GM20000 (cell line): Measurements from ENCODE around the gene CASKIN2.

Experiments
- DNase-seq: peaks from one replicate; pipeline ENCODE4 v3.0.0; 2012; ENCODE audit warnings: low spot score
- TF ChIP-seq, protein P1 (sequence below): IDR thresholded peaks from 2 replicates; pipeline ENCODE4 v1.5.1; 2012; ENCODE audit warnings: mild to moderate bottlenecking, control low read depth; ENCODE audit errors: extremely low read depth, missing control alignments

Gene CASKIN2

DNA sequence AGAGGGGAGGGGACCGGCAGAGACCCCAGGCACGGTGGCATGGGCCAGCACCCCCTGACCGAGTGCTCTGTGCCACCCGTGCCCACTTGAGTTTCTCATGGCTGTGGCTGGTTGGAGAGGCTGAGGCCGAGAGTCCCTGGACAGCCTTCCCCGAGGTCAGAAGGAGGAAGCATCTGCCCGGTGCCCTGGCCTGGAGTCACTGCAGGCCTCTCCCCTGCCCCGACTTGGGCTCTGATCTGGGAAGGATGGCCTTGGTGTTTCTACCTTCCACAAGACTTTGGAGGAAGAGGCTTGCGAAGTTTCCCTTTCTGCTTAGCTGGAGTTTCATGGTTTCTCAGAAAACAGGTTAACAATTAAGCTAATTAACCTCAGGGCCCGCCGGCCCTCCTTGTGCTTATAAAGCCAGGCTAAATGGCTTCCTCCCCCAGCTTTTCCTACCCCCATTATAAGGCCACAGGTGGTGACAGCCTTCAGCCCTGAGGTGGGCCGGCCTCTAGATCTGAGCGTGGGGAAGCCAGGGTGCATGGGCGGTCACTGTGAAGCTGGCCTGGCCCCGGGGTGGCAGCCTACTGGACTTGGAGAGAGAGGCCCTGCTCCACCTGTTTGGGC lies 27.5 kb upstream of the CASKIN2 start:
- DNase-seq = no peak
- TF ChIP-seq, protein P1, sequence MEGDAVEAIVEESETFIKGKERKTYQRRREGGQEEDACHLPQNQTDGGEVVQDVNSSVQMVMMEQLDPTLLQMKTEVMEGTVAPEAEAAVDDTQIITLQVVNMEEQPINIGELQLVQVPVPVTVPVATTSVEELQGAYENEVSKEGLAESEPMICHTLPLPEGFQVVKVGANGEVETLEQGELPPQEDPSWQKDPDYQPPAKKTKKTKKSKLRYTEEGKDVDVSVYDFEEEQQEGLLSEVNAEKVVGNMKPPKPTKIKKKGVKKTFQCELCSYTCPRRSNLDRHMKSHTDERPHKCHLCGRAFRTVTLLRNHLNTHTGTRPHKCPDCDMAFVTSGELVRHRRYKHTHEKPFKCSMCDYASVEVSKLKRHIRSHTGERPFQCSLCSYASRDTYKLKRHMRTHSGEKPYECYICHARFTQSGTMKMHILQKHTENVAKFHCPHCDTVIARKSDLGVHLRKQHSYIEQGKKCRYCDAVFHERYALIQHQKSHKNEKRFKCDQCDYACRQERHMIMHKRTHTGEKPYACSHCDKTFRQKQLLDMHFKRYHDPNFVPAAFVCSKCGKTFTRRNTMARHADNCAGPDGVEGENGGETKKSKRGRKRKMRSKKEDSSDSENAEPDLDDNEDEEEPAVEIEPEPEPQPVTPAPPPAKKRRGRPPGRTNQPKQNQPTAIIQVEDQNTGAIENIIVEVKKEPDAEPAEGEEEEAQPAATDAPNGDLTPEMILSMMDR = no peak

DNA sequence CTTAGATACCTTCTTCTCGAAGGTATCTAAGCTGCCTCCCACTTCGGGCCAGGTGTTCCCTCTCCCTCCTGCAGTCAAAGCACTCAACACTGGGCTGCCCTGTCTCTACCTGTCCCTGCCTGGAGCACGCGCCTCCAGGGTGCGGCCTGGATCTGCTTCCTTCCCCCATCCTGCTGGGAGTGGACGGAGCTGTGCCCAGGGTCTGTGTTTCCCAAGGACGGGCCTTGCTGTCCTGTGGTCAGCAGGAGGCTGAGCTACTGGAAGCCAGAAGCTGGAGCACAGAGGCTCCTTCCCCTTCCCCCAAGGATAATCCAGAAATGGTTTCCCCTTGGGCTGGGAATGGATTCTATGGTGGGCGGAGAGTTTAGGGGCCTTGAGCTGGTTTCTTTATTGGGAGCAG lies 26.9 kb upstream of the CASKIN2 start:
- DNase-seq = no peak
- TF ChIP-seq, protein P1 = no peak

DNA sequence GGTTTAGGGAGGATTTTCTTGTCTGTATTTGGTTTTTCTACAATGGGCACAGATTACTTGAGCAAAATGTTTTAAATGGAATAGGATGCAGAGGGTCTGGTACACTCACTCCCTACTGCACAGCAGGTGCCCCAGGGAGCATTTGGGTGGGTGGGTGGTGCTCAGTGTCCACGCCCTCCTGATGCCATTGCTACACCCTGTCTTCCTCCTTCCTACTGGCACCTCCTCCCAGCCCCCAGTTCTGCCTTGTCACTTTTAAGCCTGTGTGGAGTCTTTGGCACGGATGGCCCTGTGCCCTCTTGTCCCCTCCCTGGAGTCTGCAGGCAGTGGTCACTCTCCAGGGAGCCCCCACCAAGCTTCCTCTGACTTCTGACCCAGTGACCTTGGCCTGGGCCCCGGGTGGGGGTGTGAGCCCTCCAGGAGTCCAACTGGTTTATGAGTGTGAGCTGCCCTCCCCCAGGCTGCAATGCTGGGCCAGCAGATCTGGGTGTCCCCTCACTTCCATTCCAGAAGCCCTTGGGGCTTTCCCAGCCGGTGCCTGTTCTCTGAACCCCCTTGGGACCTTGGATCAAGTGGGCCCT lies 25.7 kb upstream of the CASKIN2 start:
- TF ChIP-seq, protein P1 = no peak
- DNase-seq = no peak

DNA sequence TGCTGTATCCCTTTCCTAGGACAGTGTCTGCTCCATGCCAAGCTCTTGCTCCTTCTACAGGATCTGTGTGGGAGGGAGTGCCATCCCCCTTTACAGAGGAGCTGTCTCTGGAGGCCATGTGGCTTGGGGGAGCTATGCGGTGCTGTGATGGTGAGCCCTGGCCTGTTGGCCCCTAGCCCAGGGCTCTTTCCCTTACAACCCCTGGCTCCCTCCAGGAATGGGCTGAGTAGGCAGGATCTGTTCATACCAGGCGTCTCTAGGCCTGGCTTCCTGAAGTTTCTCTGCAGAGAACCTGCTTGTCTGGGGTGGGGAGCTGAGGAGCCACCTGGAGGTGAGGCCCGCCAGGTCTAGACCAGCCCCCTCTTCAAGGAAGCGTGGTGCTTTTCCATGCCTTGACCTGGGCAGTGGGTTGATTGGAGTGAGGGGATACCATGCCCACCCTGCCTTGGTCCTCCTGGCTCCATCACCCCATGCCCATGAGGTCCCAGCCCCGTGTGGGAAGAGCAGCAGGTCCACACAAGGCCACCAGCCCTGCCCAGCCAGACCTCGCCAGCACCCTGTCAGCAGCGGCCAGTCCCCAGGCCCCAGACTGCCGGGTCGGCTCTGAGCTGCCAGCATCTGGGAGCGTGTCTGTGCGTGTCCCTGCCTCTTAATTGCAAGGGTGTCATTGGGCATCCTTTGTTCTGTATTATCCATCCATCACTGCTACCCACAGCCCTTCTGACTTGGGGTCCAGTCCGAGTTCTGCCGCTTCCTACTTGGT lies 24.8 kb upstream of the CASKIN2 start:
- TF ChIP-seq, protein P1 = no peak
- no peak for DNase-seq

DNA sequence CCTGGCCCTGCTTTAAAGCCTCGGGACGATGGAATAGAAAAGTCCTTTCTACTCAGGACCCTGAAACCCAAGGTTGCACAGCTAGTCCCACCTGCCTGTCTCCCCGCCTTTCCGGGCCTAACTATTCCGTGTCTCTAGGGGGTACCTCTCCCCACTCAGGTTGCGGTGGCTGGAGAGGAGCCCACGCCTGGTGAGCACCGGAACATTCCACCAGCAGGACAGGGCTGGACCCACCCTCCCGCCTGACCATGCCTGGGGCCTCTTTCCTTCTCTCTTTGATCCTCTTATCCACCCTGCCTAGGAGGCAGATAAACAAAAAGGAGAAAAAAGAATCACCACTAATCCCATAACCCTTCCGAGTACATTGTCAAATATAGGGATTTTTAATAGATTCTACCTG lies 21.0 kb upstream of the CASKIN2 start:
- DNase-seq = no peak
- TF ChIP-seq, protein P1 = no peak

DNA sequence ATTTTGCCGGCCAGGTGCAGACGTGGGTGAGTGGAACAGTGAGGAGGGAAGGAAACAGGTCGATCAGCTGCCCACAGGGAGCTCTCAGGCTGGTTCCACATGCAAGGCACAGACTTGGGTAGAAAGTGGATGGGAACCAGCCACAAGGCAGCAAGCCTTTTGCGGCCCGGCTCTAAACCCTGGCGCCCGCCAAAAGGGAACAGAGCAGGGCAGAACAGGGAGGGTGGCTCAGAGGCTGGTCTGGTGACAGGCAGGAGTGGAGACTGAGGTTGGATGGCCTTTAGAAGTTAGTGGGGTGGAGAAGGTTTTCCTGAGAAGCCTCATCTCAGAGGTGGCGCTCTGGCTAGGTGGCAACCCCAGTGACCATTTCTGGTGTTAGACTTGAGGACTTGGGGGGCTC lies 20.5 kb upstream of the CASKIN2 start:
- DNase-seq = no peak
- TF ChIP-seq, protein P1 = no peak

DNA sequence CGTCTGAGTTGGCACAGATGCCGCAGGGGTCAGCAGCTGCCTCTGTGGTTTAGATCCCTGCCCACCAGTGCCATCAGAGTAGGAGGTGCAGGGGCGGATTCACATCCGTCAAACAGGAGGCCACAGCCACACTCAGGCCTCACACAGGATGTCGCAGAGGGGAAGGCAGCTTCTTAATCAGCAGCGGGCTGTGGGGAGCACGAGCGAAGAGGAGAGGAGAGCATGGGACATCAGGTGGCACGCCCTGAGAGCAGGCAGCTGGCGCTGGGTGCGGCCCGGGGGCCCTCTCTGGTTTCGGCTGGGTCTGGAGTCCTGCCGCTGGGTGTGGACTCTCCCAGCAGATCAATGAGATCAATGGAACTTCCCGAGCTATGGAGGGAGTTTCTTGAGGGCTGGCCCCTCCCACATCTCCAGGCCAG lies 19.8 kb upstream of the CASKIN2 start:
- peak; percentile 65 for DNase-seq
- TF ChIP-seq, protein P1 = no peak
